ENCODE results near the gene PDLIM5. TPM values are rescaled to one million over a fixed set of nuclear protein-coding genes. Genes with fewer than 3 reads are reported as not detected.
"Not testable (repeated sequence)": the region's sequence is repeated elsewhere in the genome, so short reads cannot be mapped to it uniquely, and the experiment has no call there.

The PDLIM5 gene
- total RNA-seq, 1 experiment from 2014 or later = 58.0 TPM

- Histone ChIP-seq H3T11ph (ENCODE audit: low read length) (no peak overlapping the region), H2AK5ac (ENCODE audit: insufficient read length, low read length) (no peak overlapping the region), H3K9me3 (ENCODE audit: control insufficient read depth, low read depth, low read length) (no peaks in the 10 kb centered on the region), H2BK5ac (ENCODE audit: insufficient read length, low read length) (no peak overlapping the region), H3K27me3 (ENCODE audit: insufficient read depth, low read length) (no peaks in the 10 kb centered on the region), H2BK12ac (ENCODE audit: insufficient read length, low read depth, low read length) (no peak overlapping the region), H2BK20ac (ENCODE audit: low read depth, low read length, poor library complexity, severe bottlenecking) (no peak overlapping the region), H4K91ac (ENCODE audit: insufficient read length, low read depth, low read length) (no peak overlapping the region), H2BK15ac (ENCODE audit: low read depth, low read length) (no peak overlapping the region), H3K9ac (ENCODE audit: extremely low read depth, insufficient read length, low read length) (no peak overlapping the region), H4K20me1 (ENCODE audit: control insufficient read depth, insufficient read depth, insufficient read length) (no peaks in the 10 kb centered on the region), H3K4me1 (ENCODE audit: insufficient read depth, low read length) (no peaks in the 10 kb centered on the region; the same call in 1 of the 2 replicates), H2AFZ (ENCODE audit: low read length) (no peak overlapping the region), H2BK120ac (ENCODE audit: low read depth, low read length, poor library complexity, severe bottlenecking) (no peak overlapping the region), H4K8ac (replicated peaks; ENCODE audit: insufficient read length, low read depth, low read length) (no peak overlapping the region), H4K5ac (ENCODE audit: insufficient read length, low read depth, low read length) (no peak overlapping the region), H3K23me2 (ENCODE audit: insufficient read length, low read depth, low read length, poor library complexity, severe bottlenecking) (no peaks in the 10 kb centered on the region), H3K18ac (ENCODE audit: insufficient read length, low read depth, low read length) (no peak overlapping the region), H3K79me2 (ENCODE audit: insufficient read depth, low read length) (no peaks in the 10 kb centered on the region), H3K79me1 (ENCODE audit: insufficient read depth, low read depth, low read length, poor library complexity, severe bottlenecking) (no peaks in the 10 kb centered on the region), H3K23ac (ENCODE audit: insufficient read length, low read depth, low read length) (no peak overlapping the region), H3K4me2 (ENCODE audit: insufficient read depth, insufficient read length, low read length) (no peak overlapping the region), H3K27ac (ENCODE audit: insufficient read length, low read depth, low read length) (no peak overlapping the region), H3K14ac (ENCODE audit: insufficient read depth, low read length) (no peak overlapping the region), H3K4ac (ENCODE audit: low read depth, low read length) (no peak overlapping the region), H3K56ac (ENCODE audit: insufficient read length, low read depth, low read length) (no peak overlapping the region)
- Mint-ChIP-seq H3K36me3 (ENCODE audit: insufficient read depth in 1 of 3, low read depth in 3 of 3) (peaks cover 2 to 6% (median 6%) of the 10 kb centered on the region in 3 experiments; a peak in 4 of 7 replicates), H3K27me3 (ENCODE audit: low read depth) (no peaks in the 10 kb centered on the region), H3K4me3 (no peak overlapping the region), H3K9me3 (peaks cover 2 to 3% of the 10 kb centered on the region in 2 experiments; a peak in 3 of 5 replicates), H3K4me1 (peaks cover 15 to 19% of the 10 kb centered on the region in 2 experiments), H3K27ac (no peak overlapping the region)
- no CpG with 5 or more reads among the region's 3 CpGs for WGBS (ENCODE audit: extremely low coverage, insufficient read length, low lambda C conversion rate)
- no peak for DNase-seq
- no peak for TF ChIP-seq CTCF (conservative IDR thresholded peaks at IDR 0.05)
These were observed 100.2 kb downstream of the PDLIM5 start for GRCh38 chr4:94551643-94552564.

- not testable (repeated sequence) for H4K8ac ChIP-seq (replicated peaks; ENCODE audit: insufficient read length, low read depth, low read length); H2BK20ac ChIP-seq (ENCODE audit: low read depth, low read length, poor library complexity, severe bottlenecking); H4K91ac ChIP-seq (ENCODE audit: insufficient read length, low read depth, low read length); H2AK5ac ChIP-seq (ENCODE audit: insufficient read length, low read length); H3K23me2 ChIP-seq (ENCODE audit: insufficient read length, low read depth, low read length, poor library complexity, severe bottlenecking); H4K5ac ChIP-seq (ENCODE audit: insufficient read length, low read depth, low read length); H3K4me1 ChIP-seq (ENCODE audit: insufficient read depth, low read length); H3K14ac ChIP-seq (ENCODE audit: insufficient read depth, low read length); H2BK15ac ChIP-seq (ENCODE audit: low read depth, low read length); H2AFZ ChIP-seq (ENCODE audit: low read length); H3T11ph ChIP-seq (ENCODE audit: low read length); H3K27me3 ChIP-seq (ENCODE audit: insufficient read depth, low read length); DNase-seq; H2BK5ac ChIP-seq (ENCODE audit: insufficient read length, low read length); H3K9me3 ChIP-seq (ENCODE audit: control insufficient read depth, low read depth, low read length); H3K36me3 Mint-ChIP-seq (ENCODE audit: insufficient read depth in 1 of 3, low read depth in 3 of 3); H3K18ac ChIP-seq (ENCODE audit: insufficient read length, low read depth, low read length); H2BK12ac ChIP-seq (ENCODE audit: insufficient read length, low read depth, low read length); H3K9ac ChIP-seq (ENCODE audit: extremely low read depth, insufficient read length, low read length); H3K4me2 ChIP-seq (ENCODE audit: insufficient read depth, insufficient read length, low read length); H3K27me3 Mint-ChIP-seq (ENCODE audit: low read depth); H3K27ac ChIP-seq (ENCODE audit: insufficient read length, low read depth, low read length); H3K9me3 Mint-ChIP-seq; H3K79me2 ChIP-seq (ENCODE audit: insufficient read depth, low read length); H3K4me3 Mint-ChIP-seq; H4K20me1 ChIP-seq (ENCODE audit: control insufficient read depth, insufficient read depth, insufficient read length); H3K23ac ChIP-seq (ENCODE audit: insufficient read length, low read depth, low read length); H3K56ac ChIP-seq (ENCODE audit: insufficient read length, low read depth, low read length); H3K79me1 ChIP-seq (ENCODE audit: insufficient read depth, low read depth, low read length, poor library complexity, severe bottlenecking); H2BK120ac ChIP-seq (ENCODE audit: low read depth, low read length, poor library complexity, severe bottlenecking); H3K4me1 Mint-ChIP-seq; H3K4ac ChIP-seq (ENCODE audit: low read depth, low read length); H3K27ac Mint-ChIP-seq
- no CpG with 5 or more reads among the region's 4 CpGs for WGBS (ENCODE audit: extremely low coverage, insufficient read length, low lambda C conversion rate)
These were observed 104.3 kb downstream of the PDLIM5 start for GRCh38 chr4:94556047-94556446.

Data from H9 (cell line).